GM12878 (cell line): ENCODE results near the gene RANGAP1. TPM values are rescaled to one million over a fixed set of nuclear protein-coding genes. Genes with fewer than 3 reads are reported as not detected.

Experiments
- ATAC-seq: fragments of 200-7000 bp; cut with Tn5 transposase; 3 replicates; pipeline ENCODE4 v1.9.1; 2020; ENCODE audit warnings: mild to moderate bottlenecking, moderate library complexity
- BruUV-seq: library from RNA; stranded (reverse); fragments of 400-500 nt; replicated peaks from 2 replicates; lab custom pipeline; 2021; lab: Mats Ljungman, UMichigan
- CTCF ChIA-PET: fragments of 300-600 bp; sonication (Branson Sonifier 250); formaldehyde crosslinking; extraction: SDS; loops from one replicate; lab custom pipeline; 2021; ENCODE audit warnings: inconsistent platforms; lab: Yijun Ruan, JAX
- POLR2A ChIA-PET: fragments of 350-600 bp; formaldehyde crosslinking; extraction: SDS; loops from one replicate; lab custom pipeline; 2021; ENCODE audit warnings: inconsistent platforms; lab: Charles Lee
- RAD21 ChIA-PET: fragments of 300-600 bp; sonication (Branson Sonifier 250); formaldehyde crosslinking; loops from one replicate; lab custom pipeline; 2023; ENCODE audit warnings: antibody characterized with exemption; ENCODE audit not compliant: unreplicated experiment; lab: Charles Lee
- SMC1A ChIA-PET: fragments of 300-600 bp; sonication (Branson Sonifier 250); formaldehyde crosslinking; loops from one replicate; lab custom pipeline; 2023; ENCODE audit not compliant: unreplicated experiment, uncharacterized antibody; lab: Charles Lee
- DNase-seq: peaks from one replicate; pipeline ENCODE4 v3.0.0-alpha.2; 2011; ENCODE audit warnings: low read depth, low spot score
- FAIRE-seq: peaks from 3 replicates; lab custom pipeline; 2011; peaks lifted over from hg19 to GRCh38; lab: Jason Lieb, UNC
- H2AFZ ChIP-seq: 2 replicates; pipeline ENCODE4 v1.6.0; 2011; ENCODE audit warnings: low read depth, low read length, control low read depth; ENCODE audit not compliant: control insufficient read depth
- H3K27ac ChIP-seq: 2 replicates; pipeline ENCODE4 v1.5.1; 2011; ENCODE audit warnings: control low read depth; ENCODE audit not compliant: control insufficient read depth, insufficient read depth
- H3K27me3 ChIP-seq, 2 experiments: replicated peaks in 1 of 2; 2 replicates each; pipeline versions ENCODE4 v1.6.0 to v1.6.1; 2011; ENCODE audit warnings: low read length in 1 of 2; ENCODE audit not compliant: control insufficient read depth in 2 of 2, insufficient read depth in 2 of 2
- H3K36me3 ChIP-seq, 2 experiments: 2 replicates each; pipeline ENCODE4 v1.5.1; 2011; ENCODE audit warnings: low read length in 1 of 2; ENCODE audit not compliant: control insufficient read depth in 2 of 2, insufficient read depth in 2 of 2
- H3K4me1 ChIP-seq: 2 replicates; pipeline ENCODE4 v1.6.1; 2011; ENCODE audit warnings: mild to moderate bottlenecking, low read length, moderate library complexity, mixed read lengths; ENCODE audit not compliant: control insufficient read depth, insufficient read depth
- H3K4me2 ChIP-seq: 2 replicates; pipeline ENCODE4 v1.6.0; 2011; ENCODE audit warnings: control low read depth; ENCODE audit not compliant: control insufficient read depth, insufficient read depth
- H3K4me3 ChIP-seq: fragments of 200-600 bp; sonication (generic); 2 replicates; pipeline ENCODE4 v1.5.1; 2016
- H3K79me2 ChIP-seq: 2 replicates; pipeline ENCODE4 v1.6.0; 2011; ENCODE audit warnings: low read length; ENCODE audit not compliant: control insufficient read depth, insufficient read depth
- H3K9ac ChIP-seq: 2 replicates; pipeline ENCODE4 v1.8.0; 2011; ENCODE audit warnings: low read length, control low read depth, mixed read lengths; ENCODE audit not compliant: control insufficient read depth, insufficient read depth
- H3K9me3 ChIP-seq: replicated peaks from 3 replicates; pipeline ENCODE4 v1.5.1; 2011; ENCODE audit warnings: mild to moderate bottlenecking, low read length; ENCODE audit not compliant: control insufficient read depth, insufficient read depth
- H4K20me1 ChIP-seq: 2 replicates; pipeline ENCODE4 v1.6.0; 2011; ENCODE audit not compliant: control insufficient read depth, insufficient read depth
- CBFB ChIP-seq: IDR thresholded peaks from 2 replicates; pipeline ENCODE4 v1.6.1; 2016; ENCODE audit warnings: antibody characterized with exemption, low read depth
- CBX3 ChIP-seq: fragments of 200-600 bp; sonication (generic); IDR thresholded peaks from 2 replicates; pipeline ENCODE4 v1.6.1; 2016; ENCODE audit warnings: low read depth, borderline replicate concordance
- CHD2 ChIP-seq: IDR thresholded peaks from 2 replicates; pipeline ENCODE4 v1.6.1; 2011; ENCODE audit warnings: low read depth, low read length, improper control_type of control experiment, borderline replicate concordance
- CREB1 ChIP-seq: IDR thresholded peaks from 2 replicates; pipeline ENCODE4 v1.6.1; 2012; ENCODE audit warnings: low read depth, mild to moderate bottlenecking, inconsistent platforms
- ELK1 ChIP-seq: IDR thresholded peaks from 2 replicates; pipeline ENCODE4 v1.6.1; 2012; ENCODE audit warnings: low read depth, low read length, improper control_type of control experiment
- EP300 ChIP-seq, 2 experiments: fragments of 150-350 bp in 1 of 2; IDR thresholded peaks; 2 replicates each; pipeline ENCODE4 v1.6.1; 2011 to 2012; ENCODE audit warnings: low read depth in 2 of 2, low read length in 2 of 2, borderline replicate concordance in 1 of 2, improper control_type of control experiment in 1 of 2, inconsistent platforms in 1 of 2; ENCODE audit not compliant: control insufficient read depth in 1 of 2
- ETV6 ChIP-seq, 2 experiments: fragments of 450-650 bp in 1 of 2; IDR thresholded peaks in 1 of 2; conservative IDR thresholded peaks in 1 of 2; 2 replicates each; pipeline ENCODE4 v1.6.1; 2014; ENCODE audit warnings: antibody characterized with exemption in 1 of 2, borderline replicate concordance in 1 of 2, low read depth in 1 of 2, mild to moderate bottlenecking in 1 of 2, moderate library complexity in 1 of 2
- PML ChIP-seq: IDR thresholded peaks from 2 replicates; pipeline ENCODE4 v1.6.1; 2012; ENCODE audit warnings: low read length, inconsistent platforms
- RBBP5 ChIP-seq: fragments of 200-600 bp; sonication (generic); conservative IDR thresholded peaks from 2 replicates; pipeline ENCODE4 v1.6.1; 2016
- RCOR1 ChIP-seq: conservative IDR thresholded peaks from 2 replicates; pipeline ENCODE4 v1.6.1; 2012; ENCODE audit warnings: low read depth, low read length, improper control_type of control experiment
- RUNX3 ChIP-seq: IDR thresholded peaks from 2 replicates; pipeline ENCODE4 v1.6.1; 2012; ENCODE audit warnings: low read length, inconsistent platforms
- SIN3A ChIP-seq: IDR thresholded peaks from 2 replicates; pipeline ENCODE4 v1.6.1; 2012; ENCODE audit warnings: low read depth, low read length, improper control_type of control experiment
- SMAD5 ChIP-seq: IDR thresholded peaks from 2 replicates; pipeline ENCODE4 v1.6.1; 2016; ENCODE audit warnings: antibody characterized with exemption, low read depth
- USF1 ChIP-seq: IDR thresholded peaks from 2 replicates; pipeline ENCODE4 v1.6.1; 2011; ENCODE audit warnings: borderline replicate concordance, low read depth, mild to moderate bottlenecking, moderate library complexity, mixed read lengths, low read length; ENCODE audit not compliant: insufficient read depth; ENCODE audit errors: extremely low read length
- ZBED1 ChIP-seq: IDR thresholded peaks from 2 replicates; pipeline ENCODE4 v1.6.1; 2016; ENCODE audit warnings: borderline replicate concordance
- WGBS: methylation state at CpG from one replicate; pipeline ENCODE4 v1.1.6; 2016; ENCODE audit warnings: low lambda C conversion rate; ENCODE audit not compliant: insufficient replicate concordance, insufficient coverage; ENCODE audit errors: missing lambda C conversion rate; 5-methylcytosine and 5-hydroxymethylcytosine counted together
- in situ Hi-C: fragments of 300-500 bp; cut with MboI; formaldehyde crosslinking; loops from 9 replicates; pipeline ENCODE4 v1.14.3; 2018; ENCODE audit warnings: mixed read lengths
- intact Hi-C: fragments of 100-400 bp; cut with micrococcal nuclease; formaldehyde crosslinking; loops from one replicate; pipeline ENCODE4 v1.14.2; 2022; ENCODE audit not compliant: unreplicated experiment
- polyA plus RNA-seq, 11 experiments: library from polyadenylated mRNA; depleted of rRNA in 4 of 11; unstranded in 6 of 11; stranded (reverse) in 5 of 11; fragments of >200 nt; fragmentation: Nextera tagmentation in 4 of 11; fragmentation: Illumina TruSeq in 1 of 11; extraction: Ambion mirVana in 4 of 11; extraction: Trizol in 1 of 11; gene quantifications; 1 replicate in 1 of 11; 2 replicates in 10 of 11; pipeline versions ENCODE4 v1.2.1 to v1.2.3, GENCODE V29; 2011 to 2016; ENCODE audit warnings: inconsistent platforms in 2 of 11, missing spikeins in 2 of 11, low read depth in 1 of 11
- total RNA-seq, 4 experiments: library from RNA; depleted of rRNA in 3 of 4; stranded (reverse); fragments of >200 nt in 3 of 4; fragmentation: Illumina TruSeq in 1 of 4; extraction: Trizol in 1 of 4; gene quantifications; 2 replicates each; pipeline versions ENCODE4 v1.2.1 to v1.2.3, GENCODE V29; 2013 to 2021

The RANGAP1 gene
- total and polyA plus RNA-seq, 10 of the 15 experiments (the other 5 are each of a cell fraction or from before 2014, with no cell fraction given): 2.5 to 109 (median 60.2) TPM

- SMC1A ChIA-PET: interaction anchor here (0.9 to 1.3 kb wide), 3 partner anchors 71 to 331 kb away, joined by 3 read pairs; partner anchors contain the start of gene ZC3H7B
- CTCF ChIA-PET: interaction anchor here (2.2 kb wide), 1 partner anchor 307 kb away, joined by 9 read pairs; no protein-coding TSS in a partner anchor
- Histone ChIP-seq H3K27ac (no peak overlapping the region), H3K4me1 (no peaks in the 10 kb centered on the region), H3K4me2 (no peak overlapping the region), H3K79me2 (no peaks in the 10 kb centered on the region), H3K27me3 (no peaks in the 10 kb centered on the region), H2AFZ (no peak overlapping the region), H4K20me1 (no peaks in the 10 kb centered on the region), H3K4me3 (no peak overlapping the region), H3K9me3 (no peaks in the 10 kb centered on the region), H3K36me3 (peaks cover 0 to 13% of the 10 kb centered on the region in 2 experiments), H3K9ac (no peak overlapping the region)
- ATAC-seq (no peak), DNase-seq (no peak), FAIRE-seq (no peak)
- TF ChIP-seq RCOR1: no peak
- RAD21 ChIA-PET: interaction anchor here (0.6 to 1.1 kb wide), 2 partner anchors 308 to 940 kb away, joined by 3 to 6 read pairs; no protein-coding TSS in a partner anchor
- BruUV-seq: no TSS peak
- in situ Hi-C loops: no loop called here
- whole genome bisulfite sequencing: 75% methylated on average over 9 of the region's 9 CpGs
- intact Hi-C loops: no loop called here
- POLR2A ChIA-PET: interaction anchor here (0.6 kb wide), 1 partner anchor 453 kb away, joined by 3 read pairs; no protein-coding TSS in a partner anchor
Observed at GRCh38 chr22:41230401-41230785, 55.6 kb downstream of the RANGAP1 start.

- Histone ChIP-seq H3K36me3 (peaks cover 2 to 14% of the 10 kb centered on the region in 2 experiments), H3K27me3 (no peaks in the 10 kb centered on the region), H2AFZ (no peak overlapping the region), H3K79me2 (no peaks in the 10 kb centered on the region), H3K27ac (no peak overlapping the region), H4K20me1 (no peaks in the 10 kb centered on the region), H3K9me3 (no peaks in the 10 kb centered on the region), H3K4me1 (no peaks in the 10 kb centered on the region), H3K4me3 (no peak overlapping the region), H3K9ac (no peak overlapping the region), H3K4me2 (no peak overlapping the region)
- ATAC-seq (no peak), FAIRE-seq (no peak), DNase-seq (no peak)
- POLR2A ChIA-PET: no interaction called here
- TF ChIP-seq ETV6 (conservative IDR thresholded peaks at IDR 0.05 in 1 of 2, IDR thresholded peaks at IDR 0.05 in 1 of 2; ENCODE audit: borderline replicate concordance in 1 of 2, low read depth in 1 of 2) (no peak), CBFB (no peak), PML (no peak), EP300 (IDR thresholded peaks at IDR 0.05; ENCODE audit: borderline replicate concordance in 1 of 2, control insufficient read depth in 1 of 2, low read depth in 2 of 2, low read length in 2 of 2) (no peak), ZBED1 (no peak), CHD2 (no peak), USF1 (no peak), RUNX3 (no peak), CREB1 (no peak), SMAD5 (no peak), CBX3 (no peak), ELK1 (no peak), RBBP5 (no peak), SIN3A (no peak)
- WGBS: 82% methylated on average over 12 of the region's 17 CpGs
- SMC1A ChIA-PET: interaction anchor here (0.9 to 1.3 kb wide), 2 partner anchors 71 to 331 kb away, joined by 3 read pairs; partner anchors contain the start of gene ZC3H7B
- intact Hi-C loops: no loop called here
- in situ Hi-C loops: no loop called here
- RAD21 ChIA-PET: interaction anchor here (0.6 to 1.1 kb wide), 2 partner anchors 307 to 939 kb away, joined by 3 to 6 read pairs; no protein-coding TSS in a partner anchor
- CTCF ChIA-PET: interaction anchor here (2.2 kb wide), 1 partner anchor 307 kb away, joined by 9 read pairs; no protein-coding TSS in a partner anchor
- BruUV-seq: no TSS peak
Observed at GRCh38 chr22:41229730-41230400, 56.1 kb downstream of the RANGAP1 start.
